ENCODE results near the gene ARMC9.

Gene ARMC9

GRCh38 chr2:231277962-231278361 is 79.5 kb downstream of the ARMC9 start:
- TF ChIP-seq CTCF (IDR thresholded peaks at IDR 0.05; ENCODE audit: insufficient read depth, low read length, poor library complexity, severe bottlenecking): no peak
- peaks cover 4% of the 10 kb centered on the region for H3K36me3 ChIP-seq (ENCODE audit: control insufficient read depth, insufficient read depth, low read length)
- DNase-seq (ENCODE audit: extremely low read depth, insufficient read length): no peak

GRCh38 chr2:231278868-231279267 is 80.4 kb downstream of the ARMC9 start:
- Histone ChIP-seq H3K27me3 (replicated peaks; ENCODE audit: control insufficient read depth, insufficient read depth, low read length) (no peaks in the 10 kb centered on the region), H3K4me3 (replicated peaks; ENCODE audit: low read depth, low read length) (no peak overlapping the region), H3K36me3 (ENCODE audit: control insufficient read depth, insufficient read depth, low read length) (peaks cover 2% of the 10 kb centered on the region; the same call in 1 of the 2 replicates)
- no peak for DNase-seq (ENCODE audit: extremely low read depth, insufficient read length)
- no peak for TF ChIP-seq CTCF (IDR thresholded peaks at IDR 0.05; ENCODE audit: insufficient read depth, low read length, poor library complexity, severe bottlenecking)

More at GRCh38 chr2:231277962-231278361, 79.5 kb downstream of the ARMC9 start:
- Histone ChIP-seq H3K27me3 (replicated peaks; ENCODE audit: control insufficient read depth, insufficient read depth, low read length) (no peaks in the 10 kb centered on the region), H3K4me3 (replicated peaks; ENCODE audit: low read depth, low read length) (no peak overlapping the region)

- TF ChIP-seq CTCF (IDR thresholded peaks at IDR 0.05; ENCODE audit: insufficient read depth, low read length, poor library complexity, severe bottlenecking): no peak
- Histone ChIP-seq H3K27me3 (replicated peaks; ENCODE audit: control insufficient read depth, insufficient read depth, low read length) (no peaks in the 10 kb centered on the region), H3K4me3 (replicated peaks; ENCODE audit: low read depth, low read length) (no peak overlapping the region), H3K36me3 (ENCODE audit: control insufficient read depth, insufficient read depth, low read length) (peaks cover 2% of the 10 kb centered on the region; the same call in 1 of the 2 replicates)
- no peak for DNase-seq (ENCODE audit: extremely low read depth, insufficient read length)
These were observed 82.4 kb downstream of the ARMC9 start for GRCh38 chr2:231280846-231281245.

GRCh38 chr2:231284296-231284695 is 85.9 kb downstream of the ARMC9 start:
- Histone ChIP-seq H3K36me3 (ENCODE audit: control insufficient read depth, insufficient read depth, low read length) (no peaks in the 10 kb centered on the region; the same call in none of the 2 replicates), H3K4me3 (replicated peaks; ENCODE audit: low read depth, low read length) (no peak overlapping the region), H3K27me3 (replicated peaks; ENCODE audit: control insufficient read depth, insufficient read depth, low read length) (no peaks in the 10 kb centered on the region)
- no peak for DNase-seq (ENCODE audit: extremely low read depth, insufficient read length)
- TF ChIP-seq CTCF (IDR thresholded peaks at IDR 0.05; ENCODE audit: insufficient read depth, low read length, poor library complexity, severe bottlenecking): no peak

- DNase-seq (ENCODE audit: extremely low read depth, insufficient read length): no peak
- Histone ChIP-seq H3K36me3 (ENCODE audit: control insufficient read depth, insufficient read depth, low read length) (no peaks in the 10 kb centered on the region; the same call in none of the 2 replicates), H3K4me3 (replicated peaks; ENCODE audit: low read depth, low read length) (no peak overlapping the region), H3K27me3 (replicated peaks; ENCODE audit: control insufficient read depth, insufficient read depth, low read length) (no peaks in the 10 kb centered on the region)
- TF ChIP-seq CTCF (IDR thresholded peaks at IDR 0.05; ENCODE audit: insufficient read depth, low read length, poor library complexity, severe bottlenecking): no peak
These were observed 88.5 kb downstream of the ARMC9 start for GRCh38 chr2:231286964-231287363.

GRCh38 chr2:231287696-231288095 is 89.3 kb downstream of the ARMC9 start:
- no peak overlapping the region for H3K4me3 ChIP-seq (replicated peaks; ENCODE audit: low read depth, low read length)
- no peak for TF ChIP-seq CTCF (IDR thresholded peaks at IDR 0.05; ENCODE audit: insufficient read depth, low read length, poor library complexity, severe bottlenecking)

More at GRCh38 chr2:231287696-231288095, 89.3 kb downstream of the ARMC9 start:
- peaks cover 3% of the 10 kb centered on the region for H3K36me3 ChIP-seq (ENCODE audit: control insufficient read depth, insufficient read depth, low read length)
- DNase-seq (ENCODE audit: extremely low read depth, insufficient read length): no peak
- no peaks in the 10 kb centered on the region for H3K27me3 ChIP-seq (replicated peaks; ENCODE audit: control insufficient read depth, insufficient read depth, low read length)

Measured in GM06990 (cell line).